HepG2 (cell line): ENCODE data around the gene KMT5C. TPM values are rescaled to one million over a fixed set of nuclear protein-coding genes. Genes with fewer than 3 reads are reported as not detected.
A peak's percentile ranks its signal among the peaks of the same experiment; 100 is the strongest.

ENCODE experiments used
- ATAC-seq: fragments of 200-7000 bp; cut with Tn5 transposase; 3 replicates; pipeline ENCODE4 v1.9.1; 2020; ENCODE audit warnings: mild to moderate bottlenecking, moderate library complexity
- BruUV-seq: library from RNA; stranded (reverse); fragments of 400-500 nt; replicated peaks from 2 replicates; lab custom pipeline; 2021; lab: Mats Ljungman, UMichigan
- CTCF ChIA-PET: fragments of 300-600 bp; formaldehyde crosslinking; extraction: SDS; loops from one replicate; lab custom pipeline; 2021; ENCODE audit warnings: low total read pairs, inconsistent platforms, low intra/inter-chr PET ratio; lab: Yijun Ruan, JAX
- POLR2A ChIA-PET: fragments of 350-600 bp; sonication (Branson Sonifier 250); formaldehyde crosslinking; loops from one replicate; lab custom pipeline; 2020; ENCODE audit warnings: antibody characterized with exemption, inconsistent platforms; lab: Yijun Ruan, JAX
- DNase-seq: peaks from one replicate; pipeline ENCODE4 v3.0.0-alpha.2; 2015; ENCODE audit warnings: low spot score
- FAIRE-seq: peaks from 3 replicates; lab custom pipeline; 2011; peaks lifted over from hg19 to GRCh38; lab: Jason Lieb, UNC
- H2AFZ ChIP-seq: one replicate; pipeline ENCODE4 v1.6.1; 2011; ENCODE audit warnings: low read length, inconsistent platforms
- H3K27ac ChIP-seq: fragments of 300-600 bp; 3 replicates; pipeline ENCODE4 v1.8.0; 2011; ENCODE audit warnings: mixed run types, mild to moderate bottlenecking, mixed read lengths, low read length, inconsistent platforms; ENCODE audit not compliant: insufficient read depth; ENCODE audit errors: extremely low read length
- H3K27me3 ChIP-seq, 2 experiments: fragments of 200-600 bp in 1 of 2; 2 replicates in 1 of 2; 3 replicates in 1 of 2; pipeline versions ENCODE4 v1.6.0 to v1.8.0; 2011; ENCODE audit warnings: low read length in 2 of 2, mild to moderate bottlenecking in 2 of 2, moderate library complexity in 2 of 2, inconsistent platforms in 1 of 2; ENCODE audit not compliant: insufficient read depth in 2 of 2, control insufficient read depth in 1 of 2
- H3K36me3 ChIP-seq, 2 experiments: fragments of 200-600 bp in 1 of 2; replicated peaks in 1 of 2; 2 replicates in 1 of 2; 3 replicates in 1 of 2; pipeline versions ENCODE4 v1.5.1 to v1.8.0; 2011; ENCODE audit warnings: low read length in 2 of 2, inconsistent platforms in 1 of 2; ENCODE audit not compliant: insufficient read depth in 2 of 2, control insufficient read depth in 1 of 2
- H3K4me1 ChIP-seq: 2 replicates; pipeline ENCODE4 v1.5.1; 2012; ENCODE audit warnings: low read length, inconsistent platforms; ENCODE audit not compliant: insufficient read depth
- H3K4me2 ChIP-seq: 2 replicates; pipeline ENCODE4 v1.6.0; 2011; ENCODE audit warnings: low read depth, low read length, inconsistent platforms
- H3K4me3 ChIP-seq, 3 experiments: fragments of 200-600 bp in 1 of 3; sonication (generic), shearing (Covaris generic) in 1 of 3; replicated peaks in 1 of 3; 2 replicates each; pipeline ENCODE4 v1.5.1; 2011 to 2016; ENCODE audit warnings: low read length in 3 of 3, inconsistent platforms in 2 of 3, low read depth in 2 of 3, mild to moderate bottlenecking in 2 of 3, control low read depth in 1 of 3, mixed read lengths in 1 of 3; ENCODE audit not compliant: insufficient read depth in 1 of 3
- H3K79me2 ChIP-seq: one replicate; pipeline ENCODE4 v1.6.1; 2011; ENCODE audit warnings: low read length, inconsistent platforms; ENCODE audit not compliant: insufficient read depth
- H3K9ac ChIP-seq: 2 replicates; pipeline ENCODE4 v1.6.0; 2011; ENCODE audit warnings: mild to moderate bottlenecking, low read depth, low read length, inconsistent platforms; ENCODE audit not compliant: insufficient read depth
- H3K9me3 ChIP-seq: 2 replicates; pipeline ENCODE4 v1.5.1; 2012; ENCODE audit warnings: mild to moderate bottlenecking, low read length
- H4K20me1 ChIP-seq: 2 replicates; pipeline ENCODE4 v1.6.0; 2011; ENCODE audit warnings: inconsistent platforms, mild to moderate bottlenecking, low read length, moderate library complexity; ENCODE audit not compliant: insufficient read depth
- CBX1 ChIP-seq: IDR thresholded peaks from one replicate; pipeline ENCODE4 v1.6.1; 2016; ENCODE audit warnings: antibody characterized with exemption, low read depth
- E2F1 ChIP-seq: sonication (generic); formaldehyde crosslinking; IDR thresholded peaks from 2 replicates; pipeline ENCODE4 v1.5.0; 2020; ENCODE audit warnings: missing genetic modification reagents
- GATAD2A ChIP-seq: IDR thresholded peaks from 2 replicates; pipeline ENCODE4 v1.6.1; 2016
- MED1 ChIP-seq: sonication (generic); formaldehyde crosslinking; IDR thresholded peaks from 2 replicates; pipeline ENCODE4 v1.4.0; 2020; ENCODE audit warnings: missing genetic modification reagents
- PITX1 ChIP-seq: sonication (generic); formaldehyde crosslinking; IDR thresholded peaks from 2 replicates; pipeline ENCODE4 v1.5.1; 2020; ENCODE audit warnings: mild to moderate bottlenecking, missing genetic modification reagents
- RAD51 ChIP-seq: fragments of 450-650 bp; IDR thresholded peaks from 2 replicates; pipeline ENCODE4 v1.6.1; 2016; ENCODE audit warnings: borderline replicate concordance
- RFXAP ChIP-seq: sonication (generic); formaldehyde crosslinking; IDR thresholded peaks from 2 replicates; pipeline ENCODE4 v1.4.0; 2020; ENCODE audit warnings: missing genetic modification reagents, borderline replicate concordance
- SP4 ChIP-seq: sonication (generic); formaldehyde crosslinking; IDR thresholded peaks from 2 replicates; pipeline ENCODE4 v1.8.1; 2023; ENCODE audit warnings: mild to moderate bottlenecking, missing genetic modification reagents
- SPEN ChIP-seq: sonication (generic); formaldehyde crosslinking; IDR thresholded peaks from 2 replicates; pipeline ENCODE4 v1.5.1; 2020; ENCODE audit warnings: low read depth, mild to moderate bottlenecking, missing genetic modification reagents
- SRSF1 ChIP-seq: fragments of 200-400 bp; formaldehyde crosslinking; optimal IDR thresholded peaks from 2 replicates; pipeline ENCODE3; 2017; ENCODE audit warnings: mild to moderate bottlenecking, low read depth, low read length, moderate library complexity
- TRIM24 ChIP-seq: sonication (generic); formaldehyde crosslinking; IDR thresholded peaks from 2 replicates; pipeline ENCODE4 v1.8.0; 2022; ENCODE audit warnings: mild to moderate bottlenecking, missing genetic modification reagents
- ZBTB2 ChIP-seq: sonication (generic); formaldehyde crosslinking; IDR thresholded peaks from 2 replicates; pipeline ENCODE4 v1.8.0; 2022; ENCODE audit warnings: low read depth, missing genetic modification reagents
- ZBTB8A ChIP-seq: sonication (generic); formaldehyde crosslinking; IDR thresholded peaks from 2 replicates; pipeline ENCODE4 v1.4.0; 2020; ENCODE audit warnings: mild to moderate bottlenecking, low read depth, missing genetic modification reagents, borderline replicate concordance
- ZGPAT ChIP-seq: IDR thresholded peaks from 2 replicates; pipeline ENCODE4 v1.6.1; 2016; ENCODE audit warnings: mild to moderate bottlenecking
- ZNF225 ChIP-seq: sonication (generic); formaldehyde crosslinking; IDR thresholded peaks from 2 replicates; pipeline ENCODE4 v1.4.0; 2020; ENCODE audit warnings: mild to moderate bottlenecking, missing genetic modification reagents
- ZNF230 ChIP-seq: sonication (generic); formaldehyde crosslinking; IDR thresholded peaks from 2 replicates; pipeline ENCODE4 v1.4.0; 2020; ENCODE audit warnings: mild to moderate bottlenecking, missing genetic modification reagents
- ZNF260 ChIP-seq: sonication (generic); formaldehyde crosslinking; IDR thresholded peaks from 2 replicates; pipeline ENCODE4 v1.4.0; 2020; ENCODE audit warnings: missing genetic modification reagents, low read depth, mild to moderate bottlenecking, borderline replicate concordance
- ZNF652 ChIP-seq: IDR thresholded peaks from 2 replicates; pipeline ENCODE4 v1.6.1; 2016; ENCODE audit warnings: low read depth, borderline replicate concordance
- ZNF737 ChIP-seq: sonication (generic); formaldehyde crosslinking; IDR thresholded peaks from 2 replicates; pipeline ENCODE4 v1.5.0; 2020; ENCODE audit warnings: missing genetic modification reagents, mild to moderate bottlenecking, borderline replicate concordance
- ZNF781 ChIP-seq: sonication (generic); formaldehyde crosslinking; IDR thresholded peaks from 2 replicates; pipeline ENCODE4 v1.5.1; 2020; ENCODE audit warnings: borderline replicate concordance, mild to moderate bottlenecking, missing genetic modification reagents; ENCODE audit errors: not compliant biosample characterization
- ZNF816 ChIP-seq: sonication (generic); formaldehyde crosslinking; IDR thresholded peaks from 2 replicates; pipeline ENCODE4 v1.8.0; 2022; ENCODE audit warnings: missing genetic modification reagents, mild to moderate bottlenecking, borderline replicate concordance
- ZNF883 ChIP-seq: sonication (generic); formaldehyde crosslinking; IDR thresholded peaks from 2 replicates; pipeline ENCODE4 v1.5.1; 2020; ENCODE audit warnings: mild to moderate bottlenecking, missing genetic modification reagents; ENCODE audit errors: not compliant biosample characterization
- WGBS: methylation state at CpG from one replicate; pipeline ENCODE4 v1.1.6; 2017; ENCODE audit warnings: low lambda C conversion rate; 5-methylcytosine and 5-hydroxymethylcytosine counted together
- in situ Hi-C: cut with HindIII; loops from 2 replicates; pipeline ENCODE4 v1.10.0; 2017; ENCODE audit warnings: low pct_unique_long_range_greater_than_20kb; ENCODE audit not compliant: extremely low pct_ligation_motif_present
- intact Hi-C: fragments of 100-400 bp; cut with micrococcal nuclease; formaldehyde crosslinking; loops from one replicate; pipeline ENCODE4 v1.10.0; 2022; ENCODE audit not compliant: unreplicated experiment
- polyA plus RNA-seq, 8 experiments: library from polyadenylated mRNA; depleted of rRNA in 3 of 8; stranded (reverse) in 7 of 8; unstranded in 1 of 8; fragments of >200 nt; fragmentation: Illumina TruSeq in 4 of 8; extraction: Trizol in 4 of 8; gene quantifications; 2 replicates each; pipeline versions ENCODE4 v1.2.1 to v1.2.3, GENCODE V29; 2011 to 2016; ENCODE audit warnings: low read depth in 4 of 8, missing spikeins in 1 of 8, mixed read lengths in 1 of 8; ENCODE audit not compliant: insufficient read depth in 1 of 8
- total RNA-seq, 5 experiments: library from RNA; depleted of rRNA; stranded (reverse); fragments of >200 nt; fragmentation: Illumina TruSeq; extraction: Trizol; gene quantifications; 2 replicates each; pipeline ENCODE4 v1.2.3, GENCODE V29; 2016; ENCODE audit warnings: low read depth in 1 of 5

KMT5C gene
- total and polyA plus RNA-seq, 2 of the 13 experiments (the other 11 are each of a cell fraction or from before 2014, with no cell fraction given): 5.5 to 9.0 TPM

GRCh38 chr19:55339105-55339888, at the start of gene KMT5C (continued):
- TF ChIP-seq ZGPAT (CRISPR knock-in tag) (peak; percentile 76), SP4 (peak; percentile 93), ZNF737 (no peak), GATAD2A (peak; percentile 10; the same call in 1 of the 2 replicates), PITX1 (CRISPR knock-in tag) (peak; percentile 66), MED1 (CRISPR knock-in tag) (peak; percentile 7; the same call in 1 of the 2 replicates), RFXAP (CRISPR knock-in tag) (peak; percentile 95), SRSF1 (no peak), SPEN (CRISPR knock-in tag) (peak; percentile 52; the same call in 1 of the 2 replicates), ZNF883 (CRISPR knock-in tag) (no peak)

- POLR2A ChIA-PET: no interaction called here
- TF ChIP-seq ZNF781 (CRISPR knock-in tag) (no peak), RAD51 (no peak), CBX1 (no peak), ZNF260 (CRISPR knock-in tag) (no peak), ZBTB8A (no peak), ZBTB2 (no peak), ZNF816 (CRISPR knock-in tag) (no peak), ZNF225 (CRISPR knock-in tag) (no peak), ZNF652 (CRISPR knock-in tag) (no peak), TRIM24 (CRISPR knock-in tag) (no peak), ZNF230 (no peak), E2F1 (CRISPR knock-in tag) (no peak)
These were observed 42.4 kb upstream of the KMT5C start for GRCh38 chr19:55297267-55297666.

More at GRCh38 chr19:55297267-55297666, 42.4 kb upstream of the KMT5C start:
- intact Hi-C loops (no loop called here), in situ Hi-C loops (no loop called here)
- Histone ChIP-seq H3K4me2 (no peak overlapping the region), H3K4me3 (no peak overlapping the region), H3K4me1 (peaks cover 29% of the 10 kb centered on the region), H4K20me1 (no peaks in the 10 kb centered on the region), H3K9ac (no peak overlapping the region), H3K9me3 (no peaks in the 10 kb centered on the region), H3K79me2 (no peaks in the 10 kb centered on the region), H3K36me3 (no peaks in the 10 kb centered on the region), H2AFZ (no peak overlapping the region), H3K27ac (no peak overlapping the region), H3K27me3 (peaks cover 0 to 20% of the 10 kb centered on the region in 2 experiments; a peak in 2 of 5 replicates)
- ATAC-seq: no peak
- no TSS peak for BruUV-seq
- no peak for DNase-seq
- CTCF ChIA-PET: no interaction called here
- FAIRE-seq: no peak
- 55% methylated on average over 7 of the region's 10 CpGs for WGBS
